ENCODE data around the gene ERG. TPM values are rescaled to one million over a fixed set of nuclear protein-coding genes. Genes with fewer than 3 reads are reported as not detected.

The ERG gene
- total and polyA plus RNA-seq, 4 donors = 3.3 to 6.0 (median 4.1) TPM

- TF ChIP-seq YY1 (IDR thresholded peaks at IDR 0.05) (no peak), ATF3 (IDR thresholded peaks at IDR 0.05) (no peak), FOXA2 (IDR thresholded peaks at IDR 0.05) (no peak), EGR1 (IDR thresholded peaks at IDR 0.05; ENCODE audit: low read depth in 2 of 2) (no peak), SP1 (IDR thresholded peaks at IDR 0.05) (no peak), GABPA (IDR thresholded peaks at IDR 0.05 in 1 of 2, conservative IDR thresholded peaks at IDR 0.05 in 1 of 2) (no peak), CTCF (IDR thresholded peaks at IDR 0.05; ENCODE audit: low read depth, low read length, missing input control) (no peak), JUND (IDR thresholded peaks at IDR 0.05) (no peak), FOXA1 (IDR thresholded peaks at IDR 0.05) (no peak), HNF4A (conservative IDR thresholded peaks at IDR 0.05) (no peak), HNF4G (IDR thresholded peaks at IDR 0.05) (no peak), RAD21 (IDR thresholded peaks at IDR 0.05) (no peak), RXRA (IDR thresholded peaks at IDR 0.05) (no peak), NR2F2 (IDR thresholded peaks at IDR 0.05) (no peak)
- TF ChIP-seq, protein P1, sequence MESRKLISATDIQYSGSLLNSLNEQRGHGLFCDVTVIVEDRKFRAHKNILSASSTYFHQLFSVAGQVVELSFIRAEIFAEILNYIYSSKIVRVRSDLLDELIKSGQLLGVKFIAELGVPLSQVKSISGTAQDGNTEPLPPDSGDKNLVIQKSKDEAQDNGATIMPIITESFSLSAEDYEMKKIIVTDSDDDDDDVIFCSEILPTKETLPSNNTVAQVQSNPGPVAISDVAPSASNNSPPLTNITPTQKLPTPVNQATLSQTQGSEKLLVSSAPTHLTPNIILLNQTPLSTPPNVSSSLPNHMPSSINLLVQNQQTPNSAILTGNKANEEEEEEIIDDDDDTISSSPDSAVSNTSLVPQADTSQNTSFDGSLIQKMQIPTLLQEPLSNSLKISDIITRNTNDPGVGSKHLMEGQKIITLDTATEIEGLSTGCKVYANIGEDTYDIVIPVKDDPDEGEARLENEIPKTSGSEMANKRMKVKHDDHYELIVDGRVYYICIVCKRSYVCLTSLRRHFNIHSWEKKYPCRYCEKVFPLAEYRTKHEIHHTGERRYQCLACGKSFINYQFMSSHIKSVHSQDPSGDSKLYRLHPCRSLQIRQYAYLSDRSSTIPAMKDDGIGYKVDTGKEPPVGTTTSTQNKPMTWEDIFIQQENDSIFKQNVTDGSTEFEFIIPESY (IDR thresholded peaks at IDR 0.05) = no peak
- TF ChIP-seq, protein P2, sequence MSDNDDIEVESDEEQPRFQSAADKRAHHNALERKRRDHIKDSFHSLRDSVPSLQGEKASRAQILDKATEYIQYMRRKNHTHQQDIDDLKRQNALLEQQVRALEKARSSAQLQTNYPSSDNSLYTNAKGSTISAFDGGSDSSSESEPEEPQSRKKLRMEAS (IDR thresholded peaks at IDR 0.05) = no peak
- TF ChIP-seq, protein P3, sequence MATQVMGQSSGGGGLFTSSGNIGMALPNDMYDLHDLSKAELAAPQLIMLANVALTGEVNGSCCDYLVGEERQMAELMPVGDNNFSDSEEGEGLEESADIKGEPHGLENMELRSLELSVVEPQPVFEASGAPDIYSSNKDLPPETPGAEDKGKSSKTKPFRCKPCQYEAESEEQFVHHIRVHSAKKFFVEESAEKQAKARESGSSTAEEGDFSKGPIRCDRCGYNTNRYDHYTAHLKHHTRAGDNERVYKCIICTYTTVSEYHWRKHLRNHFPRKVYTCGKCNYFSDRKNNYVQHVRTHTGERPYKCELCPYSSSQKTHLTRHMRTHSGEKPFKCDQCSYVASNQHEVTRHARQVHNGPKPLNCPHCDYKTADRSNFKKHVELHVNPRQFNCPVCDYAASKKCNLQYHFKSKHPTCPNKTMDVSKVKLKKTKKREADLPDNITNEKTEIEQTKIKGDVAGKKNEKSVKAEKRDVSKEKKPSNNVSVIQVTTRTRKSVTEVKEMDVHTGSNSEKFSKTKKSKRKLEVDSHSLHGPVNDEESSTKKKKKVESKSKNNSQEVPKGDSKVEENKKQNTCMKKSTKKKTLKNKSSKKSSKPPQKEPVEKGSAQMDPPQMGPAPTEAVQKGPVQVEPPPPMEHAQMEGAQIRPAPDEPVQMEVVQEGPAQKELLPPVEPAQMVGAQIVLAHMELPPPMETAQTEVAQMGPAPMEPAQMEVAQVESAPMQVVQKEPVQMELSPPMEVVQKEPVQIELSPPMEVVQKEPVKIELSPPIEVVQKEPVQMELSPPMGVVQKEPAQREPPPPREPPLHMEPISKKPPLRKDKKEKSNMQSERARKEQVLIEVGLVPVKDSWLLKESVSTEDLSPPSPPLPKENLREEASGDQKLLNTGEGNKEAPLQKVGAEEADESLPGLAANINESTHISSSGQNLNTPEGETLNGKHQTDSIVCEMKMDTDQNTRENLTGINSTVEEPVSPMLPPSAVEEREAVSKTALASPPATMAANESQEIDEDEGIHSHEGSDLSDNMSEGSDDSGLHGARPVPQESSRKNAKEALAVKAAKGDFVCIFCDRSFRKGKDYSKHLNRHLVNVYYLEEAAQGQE (IDR thresholded peaks at IDR 0.05) = no peak
- peaks cover 0 to 5% (median 0%) of the 10 kb centered on the region in 4 donors for H3K27me3 ChIP-seq (ENCODE audit: control insufficient read depth in 4 of 4, insufficient read depth in 4 of 4, low read length in 3 of 4)
- H3K4me1 ChIP-seq (ENCODE audit: control insufficient read depth in 4 of 4, insufficient read depth in 4 of 4, low read length in 3 of 4) = no peaks in the 10 kb centered on the region
- no peaks in the 10 kb centered on the region for H3K9me3 ChIP-seq (ENCODE audit: control insufficient read depth in 4 of 4, low read length in 3 of 4)
- H3K9ac ChIP-seq (ENCODE audit: low read depth in 1 of 2, low read length in 2 of 2) = no peak overlapping the region
- H3K4me3 ChIP-seq (ENCODE audit: low read depth in 1 of 3, low read length in 3 of 3) = no peak overlapping the region
- H3K36me3 ChIP-seq (ENCODE audit: control insufficient read depth in 4 of 4, insufficient read depth in 3 of 4, low read depth in 1 of 4, low read length in 3 of 4) = peaks cover 0 to 1% (median 0%) of the 10 kb centered on the region in 4 donors
- 87% methylated on average over 34 of the region's 34 CpGs for WGBS
- no peak for DNase-seq (ENCODE audit: low spot score)
- H3K27ac ChIP-seq (ENCODE audit: low read depth in 1 of 2, low read length in 2 of 2) = no peak overlapping the region
Measured at GRCh38 chr21:38383411-38384237, 114.7 kb downstream of the ERG start.
